Measurements from ENCODE around the gene SLC40A1.

SLC40A1 gene

GRCh38 chr2:189592353-189592984 is 11.9 kb upstream of the SLC40A1 start:
- in situ Hi-C loops (cut with HindIII; ENCODE audit: low pct_unique_long_range_greater_than_20kb, low sequenced_read_pairs): no loop called here
- DNase-seq (ENCODE audit: low read depth in 1 of 2, low spot score in 1 of 2): no peak
- no peak for TF ChIP-seq JUND (IDR thresholded peaks at IDR 0.05; ENCODE audit: low read depth)

- no peak for DNase-seq (ENCODE audit: low read depth in 1 of 2, low spot score in 1 of 2)
- in situ Hi-C loops (cut with HindIII; ENCODE audit: low pct_unique_long_range_greater_than_20kb, low sequenced_read_pairs): no loop called here
- no peak for TF ChIP-seq JUND (IDR thresholded peaks at IDR 0.05; ENCODE audit: low read depth)
Observed at GRCh38 chr2:189587780-189588179, 7.2 kb upstream of the SLC40A1 start.

- no peak for DNase-seq (ENCODE audit: low read depth in 1 of 2, low spot score in 1 of 2)
- in situ Hi-C loops (cut with HindIII; ENCODE audit: low pct_unique_long_range_greater_than_20kb, low sequenced_read_pairs): no loop called here
- no peak for TF ChIP-seq JUND (IDR thresholded peaks at IDR 0.05; ENCODE audit: low read depth)
Observed at GRCh38 chr2:189585226-189585756, 4.7 kb upstream of the SLC40A1 start.

GRCh38 chr2:189584686-189585085 is 4.1 kb upstream of the SLC40A1 start:
- in situ Hi-C loops (cut with HindIII; ENCODE audit: low pct_unique_long_range_greater_than_20kb, low sequenced_read_pairs): no loop called here
- no peak for TF ChIP-seq JUND (IDR thresholded peaks at IDR 0.05; ENCODE audit: low read depth)
- DNase-seq (ENCODE audit: low read depth in 1 of 2, low spot score in 1 of 2): no peak

GRCh38 chr2:189583227-189584198 is 2.9 kb upstream of the SLC40A1 start:
- in situ Hi-C loops (cut with HindIII; ENCODE audit: low pct_unique_long_range_greater_than_20kb, low sequenced_read_pairs): no loop called here
- TF ChIP-seq JUND (IDR thresholded peaks at IDR 0.05; ENCODE audit: low read depth): no peak
- DNase-seq (ENCODE audit: low read depth in 1 of 2, low spot score in 1 of 2): no peak

- no peak for DNase-seq (ENCODE audit: low read depth in 1 of 2, low spot score in 1 of 2)
- in situ Hi-C loops (cut with HindIII; ENCODE audit: low pct_unique_long_range_greater_than_20kb, low sequenced_read_pairs): no loop called here
- TF ChIP-seq JUND (IDR thresholded peaks at IDR 0.05; ENCODE audit: low read depth): no peak
Observed at GRCh38 chr2:189582809-189583192, 2.2 kb upstream of the SLC40A1 start.

GRCh38 chr2:189582140-189582808 is 1.7 kb upstream of the SLC40A1 start:
- no peak for TF ChIP-seq JUND (IDR thresholded peaks at IDR 0.05; ENCODE audit: low read depth)
- no peak for DNase-seq (ENCODE audit: low read depth in 1 of 2, low spot score in 1 of 2)
- in situ Hi-C loops (cut with HindIII; ENCODE audit: low pct_unique_long_range_greater_than_20kb, low sequenced_read_pairs): no loop called here

GRCh38 chr2:189581354-189582139 is 961 bp upstream of the SLC40A1 start:
- TF ChIP-seq JUND (IDR thresholded peaks at IDR 0.05; ENCODE audit: low read depth): no peak

GRCh38 chr2:189580241-189580651 is 340 bp downstream of the SLC40A1 start:
- TF ChIP-seq JUND (IDR thresholded peaks at IDR 0.05; ENCODE audit: low read depth): no peak
- in situ Hi-C loops (cut with HindIII; ENCODE audit: low pct_unique_long_range_greater_than_20kb, low sequenced_read_pairs): no loop called here
- DNase-seq (ENCODE audit: low read depth in 1 of 2, low spot score in 1 of 2): no peak

More at GRCh38 chr2:189581354-189582139, 961 bp upstream of the SLC40A1 start:
- in situ Hi-C loops (cut with HindIII; ENCODE audit: low pct_unique_long_range_greater_than_20kb, low sequenced_read_pairs): no loop called here
- DNase-seq (ENCODE audit: low read depth in 1 of 2, low spot score in 1 of 2): peak; percentile 26 to 70

GRCh38 chr2:189579585-189580186 is 900 bp downstream of the SLC40A1 start:
- in situ Hi-C loops (cut with HindIII; ENCODE audit: low pct_unique_long_range_greater_than_20kb, low sequenced_read_pairs): no loop called here
- DNase-seq (ENCODE audit: low read depth in 1 of 2, low spot score in 1 of 2): peak; percentile 14 to 62

GRCh38 chr2:189578272-189578950 is 2.2 kb downstream of the SLC40A1 start:
- DNase-seq (ENCODE audit: low read depth in 1 of 2, low spot score in 1 of 2): no peak

More at GRCh38 chr2:189579585-189580186, 900 bp downstream of the SLC40A1 start:
- no peak for TF ChIP-seq JUND (IDR thresholded peaks at IDR 0.05; ENCODE audit: low read depth)

More at GRCh38 chr2:189578272-189578950, 2.2 kb downstream of the SLC40A1 start:
- no peak for TF ChIP-seq JUND (IDR thresholded peaks at IDR 0.05; ENCODE audit: low read depth)
- in situ Hi-C loops (cut with HindIII; ENCODE audit: low pct_unique_long_range_greater_than_20kb, low sequenced_read_pairs): no loop called here

All from T47D (cell line).